ENCODE results near the gene HERC2. TPM values are rescaled to one million over a fixed set of nuclear protein-coding genes. Genes with fewer than 3 reads are reported as not detected.

Gene HERC2
- total RNA-seq, 1 experiment from 2014 or later = 69.7 TPM

DNA sequence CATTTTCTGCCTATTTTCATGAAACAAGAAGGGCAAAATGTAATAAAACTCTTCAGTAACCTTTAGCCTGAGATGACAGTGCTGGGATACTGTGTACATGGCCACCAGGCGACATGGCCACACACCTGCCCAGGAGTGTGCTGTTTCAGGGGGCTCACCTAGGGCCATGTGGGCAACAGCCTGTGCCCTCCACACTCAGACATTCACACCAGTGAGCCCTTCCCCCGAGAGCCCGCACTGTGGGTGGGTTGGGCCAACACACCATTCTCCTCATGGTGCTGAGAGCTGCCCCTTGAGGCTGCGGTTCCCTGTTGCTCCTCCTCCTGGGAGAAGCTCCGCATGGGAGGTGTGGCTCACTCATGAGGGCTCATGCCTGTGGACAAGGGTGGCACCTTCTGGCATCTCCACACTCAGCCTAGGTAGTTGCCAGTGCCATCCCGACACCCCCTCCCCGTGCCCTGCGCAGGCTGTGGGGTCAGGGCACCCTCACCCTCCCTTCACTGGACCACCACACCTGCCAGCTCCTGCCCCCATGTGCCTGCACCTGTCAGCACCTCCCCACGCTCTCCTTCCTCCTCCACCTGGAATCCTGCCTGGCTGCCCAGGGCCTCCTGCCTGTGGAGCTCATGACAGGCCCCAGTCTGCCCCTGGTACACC is 242.5 kb downstream of the HERC2 start:
- Histone ChIP-seq H3K27ac (ENCODE audit: low read length) (no peak overlapping the region), H3K4me1 (ENCODE audit: control insufficient read depth, insufficient read depth, low read length) (no peaks in the 10 kb centered on the region), H3K36me3 (ENCODE audit: control insufficient read depth, insufficient read depth, low read length) (no peaks in the 10 kb centered on the region), H3K27me3 (ENCODE audit: control insufficient read depth, insufficient read depth, low read length) (no peaks in the 10 kb centered on the region), H3K4me3 (ENCODE audit: low read depth in 2 of 2, low read length in 2 of 2) (no peak overlapping the region), H3K9me3 (ENCODE audit: control insufficient read depth, insufficient read depth, low read depth, low read length) (no peaks in the 10 kb centered on the region)
- in situ Hi-C loops (cut with HindIII; ENCODE audit: low pct_unique_long_range_greater_than_20kb, low sequenced_read_pairs) (no loop called here), intact Hi-C loops (cut with micrococcal nuclease; ENCODE audit: unreplicated experiment) (no loop called here)
- CTCF ChIA-PET = no interaction called here
- ATAC-seq (no peak), DNase-seq (ENCODE audit: low read depth, low spot score) (no peak)
- POLR2A ChIA-PET = no interaction called here
- BruUV-seq (replicated peaks) = no TSS peak
- TF ChIP-seq SIN3A (IDR thresholded peaks at IDR 0.05; ENCODE audit: borderline replicate concordance, insufficient read depth, low read depth, low read length) (no peak), TCF7L2 (IDR thresholded peaks at IDR 0.05; ENCODE audit: low read depth, low read length) (no peak), POLR2AphosphoS5 (IDR thresholded peaks at IDR 0.05; ENCODE audit: low read depth, low read length) (no peak)
- TF ChIP-seq, protein P1, sequence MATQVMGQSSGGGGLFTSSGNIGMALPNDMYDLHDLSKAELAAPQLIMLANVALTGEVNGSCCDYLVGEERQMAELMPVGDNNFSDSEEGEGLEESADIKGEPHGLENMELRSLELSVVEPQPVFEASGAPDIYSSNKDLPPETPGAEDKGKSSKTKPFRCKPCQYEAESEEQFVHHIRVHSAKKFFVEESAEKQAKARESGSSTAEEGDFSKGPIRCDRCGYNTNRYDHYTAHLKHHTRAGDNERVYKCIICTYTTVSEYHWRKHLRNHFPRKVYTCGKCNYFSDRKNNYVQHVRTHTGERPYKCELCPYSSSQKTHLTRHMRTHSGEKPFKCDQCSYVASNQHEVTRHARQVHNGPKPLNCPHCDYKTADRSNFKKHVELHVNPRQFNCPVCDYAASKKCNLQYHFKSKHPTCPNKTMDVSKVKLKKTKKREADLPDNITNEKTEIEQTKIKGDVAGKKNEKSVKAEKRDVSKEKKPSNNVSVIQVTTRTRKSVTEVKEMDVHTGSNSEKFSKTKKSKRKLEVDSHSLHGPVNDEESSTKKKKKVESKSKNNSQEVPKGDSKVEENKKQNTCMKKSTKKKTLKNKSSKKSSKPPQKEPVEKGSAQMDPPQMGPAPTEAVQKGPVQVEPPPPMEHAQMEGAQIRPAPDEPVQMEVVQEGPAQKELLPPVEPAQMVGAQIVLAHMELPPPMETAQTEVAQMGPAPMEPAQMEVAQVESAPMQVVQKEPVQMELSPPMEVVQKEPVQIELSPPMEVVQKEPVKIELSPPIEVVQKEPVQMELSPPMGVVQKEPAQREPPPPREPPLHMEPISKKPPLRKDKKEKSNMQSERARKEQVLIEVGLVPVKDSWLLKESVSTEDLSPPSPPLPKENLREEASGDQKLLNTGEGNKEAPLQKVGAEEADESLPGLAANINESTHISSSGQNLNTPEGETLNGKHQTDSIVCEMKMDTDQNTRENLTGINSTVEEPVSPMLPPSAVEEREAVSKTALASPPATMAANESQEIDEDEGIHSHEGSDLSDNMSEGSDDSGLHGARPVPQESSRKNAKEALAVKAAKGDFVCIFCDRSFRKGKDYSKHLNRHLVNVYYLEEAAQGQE (IDR thresholded peaks at IDR 0.05; ENCODE audit: insufficient read depth in 1 of 2, low read depth in 2 of 2, low read length in 1 of 2) = no peak
- TF ChIP-seq, protein P2, sequence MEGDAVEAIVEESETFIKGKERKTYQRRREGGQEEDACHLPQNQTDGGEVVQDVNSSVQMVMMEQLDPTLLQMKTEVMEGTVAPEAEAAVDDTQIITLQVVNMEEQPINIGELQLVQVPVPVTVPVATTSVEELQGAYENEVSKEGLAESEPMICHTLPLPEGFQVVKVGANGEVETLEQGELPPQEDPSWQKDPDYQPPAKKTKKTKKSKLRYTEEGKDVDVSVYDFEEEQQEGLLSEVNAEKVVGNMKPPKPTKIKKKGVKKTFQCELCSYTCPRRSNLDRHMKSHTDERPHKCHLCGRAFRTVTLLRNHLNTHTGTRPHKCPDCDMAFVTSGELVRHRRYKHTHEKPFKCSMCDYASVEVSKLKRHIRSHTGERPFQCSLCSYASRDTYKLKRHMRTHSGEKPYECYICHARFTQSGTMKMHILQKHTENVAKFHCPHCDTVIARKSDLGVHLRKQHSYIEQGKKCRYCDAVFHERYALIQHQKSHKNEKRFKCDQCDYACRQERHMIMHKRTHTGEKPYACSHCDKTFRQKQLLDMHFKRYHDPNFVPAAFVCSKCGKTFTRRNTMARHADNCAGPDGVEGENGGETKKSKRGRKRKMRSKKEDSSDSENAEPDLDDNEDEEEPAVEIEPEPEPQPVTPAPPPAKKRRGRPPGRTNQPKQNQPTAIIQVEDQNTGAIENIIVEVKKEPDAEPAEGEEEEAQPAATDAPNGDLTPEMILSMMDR (IDR thresholded peaks at IDR 0.05) = no peak

DNA sequence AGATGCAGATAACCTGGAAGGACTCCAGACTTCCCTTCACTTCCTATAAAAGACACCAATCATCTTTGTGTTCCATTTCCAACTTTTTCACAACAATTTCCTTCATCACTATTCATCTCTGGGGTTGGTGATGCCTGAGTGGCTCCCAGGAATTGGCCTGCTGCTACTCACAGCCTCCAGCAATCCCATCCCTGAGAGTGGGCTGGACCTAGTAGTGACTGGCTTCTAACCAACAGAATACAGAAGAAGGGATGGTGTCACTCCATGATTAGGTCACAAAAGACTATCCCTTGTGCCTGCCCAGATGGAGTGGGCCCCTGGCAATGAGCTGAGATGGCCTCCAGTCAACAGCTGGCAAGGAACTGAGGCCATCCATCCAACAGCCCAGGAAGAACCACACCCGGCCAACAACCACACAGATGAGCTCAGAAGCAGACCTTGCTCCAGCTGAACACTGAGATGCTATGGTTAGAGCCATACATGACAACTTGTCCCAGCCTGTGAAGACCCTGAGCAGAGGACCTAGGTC is 243.7 kb downstream of the HERC2 start:
- H3K9me3 ChIP-seq (ENCODE audit: control insufficient read depth, insufficient read depth, low read depth, low read length) = no peaks in the 10 kb centered on the region
- CTCF ChIA-PET = no interaction called here
- H3K4me1 ChIP-seq (ENCODE audit: control insufficient read depth, insufficient read depth, low read length) = no peaks in the 10 kb centered on the region
- in situ Hi-C loops (cut with HindIII; ENCODE audit: low pct_unique_long_range_greater_than_20kb, low sequenced_read_pairs) = no loop called here
- BruUV-seq (replicated peaks) = no TSS peak
- H3K36me3 ChIP-seq (ENCODE audit: control insufficient read depth, insufficient read depth, low read length) = no peaks in the 10 kb centered on the region
- intact Hi-C loops (cut with micrococcal nuclease; ENCODE audit: unreplicated experiment) = no loop called here
- no peak for TF ChIP-seq SIN3A (IDR thresholded peaks at IDR 0.05; ENCODE audit: borderline replicate concordance, insufficient read depth, low read depth, low read length)
- TF ChIP-seq, protein P1 (IDR thresholded peaks at IDR 0.05; ENCODE audit: insufficient read depth in 1 of 2, low read depth in 2 of 2, low read length in 1 of 2) = no peak
- TF ChIP-seq POLR2AphosphoS5 (IDR thresholded peaks at IDR 0.05; ENCODE audit: low read depth, low read length) = no peak
- TF ChIP-seq TCF7L2 (IDR thresholded peaks at IDR 0.05; ENCODE audit: low read depth, low read length) = no peak
- TF ChIP-seq, protein P2 (IDR thresholded peaks at IDR 0.05) = no peak
- ATAC-seq (no peak), DNase-seq (ENCODE audit: low read depth, low spot score) (no peak)
- no peaks in the 10 kb centered on the region for H3K27me3 ChIP-seq (ENCODE audit: control insufficient read depth, insufficient read depth, low read length)
- no peak overlapping the region for H3K4me3 ChIP-seq (ENCODE audit: low read depth in 2 of 2, low read length in 2 of 2)
- POLR2A ChIA-PET = no interaction called here
- H3K27ac ChIP-seq (ENCODE audit: low read length) = no peak overlapping the region
